Gastrocnemius medialis (tissue), 4 donors: ENCODE measurements around the gene FBXO44.

Experiments
- POLR2A ChIP-seq, 2 donors: fragments of 450-650 bp; IDR thresholded peaks; one replicate each; pipeline ENCODE4 v1.6.1; 2017; ENCODE audit warnings: antibody characterized with exemption in 2 of 2, mild to moderate bottlenecking in 2 of 2, moderate library complexity in 2 of 2
- TF ChIP-seq, protein P1 (sequence below), 5 experiments: fragments of 450-650 bp in 3 of 5; fragments of 200-600 bp in 2 of 5; sonication (generic) in 2 of 5; IDR thresholded peaks in 4 of 5; conservative IDR thresholded peaks in 1 of 5; 1 replicate in 4 of 5; 2 replicates in 1 of 5; pipeline ENCODE4 v1.5.1; 2016 to 2019; ENCODE audit warnings: antibody characterized with exemption in 5 of 5, mild to moderate bottlenecking in 3 of 5, moderate library complexity in 3 of 5

DNA sequence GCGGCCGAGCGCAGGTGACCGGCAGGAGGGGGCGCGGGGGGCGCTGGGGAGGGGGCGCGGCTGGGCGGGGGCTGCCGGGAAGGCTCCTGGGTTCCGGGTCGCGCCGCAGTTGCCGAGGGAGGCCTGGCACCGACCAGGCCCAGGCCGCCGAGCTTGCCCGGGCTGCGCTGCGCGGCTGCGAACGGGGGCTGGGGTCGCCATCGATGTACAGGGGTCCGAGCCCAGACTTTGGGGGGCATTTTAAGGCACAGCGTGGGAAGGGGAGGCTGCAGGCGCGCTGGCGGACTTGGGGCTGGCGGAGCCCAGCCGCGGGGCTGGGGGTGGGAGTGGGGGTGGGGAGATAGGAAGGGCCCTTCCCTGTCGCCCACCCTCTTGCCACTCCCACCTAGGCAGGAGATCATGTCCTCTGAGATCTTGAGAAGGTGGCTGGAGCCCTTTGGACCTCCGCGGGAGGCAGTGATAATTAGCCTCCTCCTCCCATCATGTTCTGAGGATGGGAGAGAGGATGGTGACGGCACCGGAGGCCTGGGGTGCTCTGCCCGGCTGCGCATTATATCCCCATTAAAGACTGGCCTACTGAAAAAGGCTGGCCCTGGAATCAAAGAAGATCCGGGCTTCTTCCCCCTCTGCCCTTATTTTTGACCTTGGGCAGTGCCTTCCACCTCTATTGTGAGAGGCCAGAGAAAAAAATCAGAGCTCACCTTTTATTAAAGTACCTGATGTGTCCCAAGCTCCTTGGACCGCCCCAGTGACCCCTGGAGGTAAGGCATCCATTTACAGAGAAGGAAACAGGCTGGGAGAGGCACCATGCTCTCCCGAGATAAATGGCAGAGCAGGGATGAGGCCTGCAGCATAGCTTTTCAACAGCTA, 497 bp downstream of the FBXO44 start:
- TF ChIP-seq, protein P1, sequence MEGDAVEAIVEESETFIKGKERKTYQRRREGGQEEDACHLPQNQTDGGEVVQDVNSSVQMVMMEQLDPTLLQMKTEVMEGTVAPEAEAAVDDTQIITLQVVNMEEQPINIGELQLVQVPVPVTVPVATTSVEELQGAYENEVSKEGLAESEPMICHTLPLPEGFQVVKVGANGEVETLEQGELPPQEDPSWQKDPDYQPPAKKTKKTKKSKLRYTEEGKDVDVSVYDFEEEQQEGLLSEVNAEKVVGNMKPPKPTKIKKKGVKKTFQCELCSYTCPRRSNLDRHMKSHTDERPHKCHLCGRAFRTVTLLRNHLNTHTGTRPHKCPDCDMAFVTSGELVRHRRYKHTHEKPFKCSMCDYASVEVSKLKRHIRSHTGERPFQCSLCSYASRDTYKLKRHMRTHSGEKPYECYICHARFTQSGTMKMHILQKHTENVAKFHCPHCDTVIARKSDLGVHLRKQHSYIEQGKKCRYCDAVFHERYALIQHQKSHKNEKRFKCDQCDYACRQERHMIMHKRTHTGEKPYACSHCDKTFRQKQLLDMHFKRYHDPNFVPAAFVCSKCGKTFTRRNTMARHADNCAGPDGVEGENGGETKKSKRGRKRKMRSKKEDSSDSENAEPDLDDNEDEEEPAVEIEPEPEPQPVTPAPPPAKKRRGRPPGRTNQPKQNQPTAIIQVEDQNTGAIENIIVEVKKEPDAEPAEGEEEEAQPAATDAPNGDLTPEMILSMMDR (IDR thresholded peaks at IDR 0.05 in 4 of 5, conservative IDR thresholded peaks at IDR 0.05 in 1 of 5) = no peak
- no peak for TF ChIP-seq POLR2A (IDR thresholded peaks at IDR 0.05)
